HEK293T (cell line): ENCODE measurements around the gene PSG4.
"Not testable (repeated sequence)": the region's sequence is repeated elsewhere in the genome, so short reads cannot be mapped to it uniquely, and the experiment has no call there.

Experiments used
- ARNT ChIP-seq: fragments of 450-650 bp; IDR thresholded peaks from 2 replicates; pipeline ENCODE4 v1.6.1; 2017; ENCODE audit warnings: mild to moderate bottlenecking
- BHLHE40 ChIP-seq: fragments of 450-650 bp; IDR thresholded peaks from 2 replicates; pipeline ENCODE4 v1.6.1; 2016; ENCODE audit warnings: mild to moderate bottlenecking, moderate library complexity, borderline replicate concordance
- CTBP1 ChIP-seq: fragments of 450-650 bp; IDR thresholded peaks from 2 replicates; pipeline ENCODE4 v1.6.1; 2016; ENCODE audit warnings: borderline replicate concordance
- FOXA1 ChIP-seq: fragments of 450-650 bp; IDR thresholded peaks from 2 replicates; pipeline ENCODE4 v1.6.1; 2016; ENCODE audit warnings: mild to moderate bottlenecking
- FOXK2 ChIP-seq: fragments of 450-650 bp; IDR thresholded peaks from 2 replicates; pipeline ENCODE4 v1.6.1; 2016; ENCODE audit warnings: mild to moderate bottlenecking
- FOXM1 ChIP-seq: fragments of 450-650 bp; IDR thresholded peaks from 2 replicates; pipeline ENCODE4 v1.6.1; 2017; ENCODE audit warnings: mild to moderate bottlenecking, borderline replicate concordance
- HDGF ChIP-seq: fragments of 450-650 bp; IDR thresholded peaks from 2 replicates; pipeline ENCODE4 v1.6.1; 2017; ENCODE audit warnings: antibody characterized with exemption, borderline replicate concordance
- L3MBTL2 ChIP-seq: fragments of 450-650 bp; conservative IDR thresholded peaks from 2 replicates; pipeline ENCODE4 v1.6.1; 2016; ENCODE audit warnings: mild to moderate bottlenecking
- NFRKB ChIP-seq: fragments of 450-650 bp; IDR thresholded peaks from 2 replicates; pipeline ENCODE4 v1.6.1; 2016; ENCODE audit warnings: mild to moderate bottlenecking, moderate library complexity
- SP1 ChIP-seq: fragments of 450-650 bp; IDR thresholded peaks from 2 replicates; pipeline ENCODE4 v1.6.1; 2017
- TARDBP ChIP-seq: fragments of 450-650 bp; IDR thresholded peaks from 2 replicates; pipeline ENCODE4 v1.6.1; 2016
- ZNF384 ChIP-seq: fragments of 450-650 bp; IDR thresholded peaks from 2 replicates; pipeline ENCODE4 v1.6.1; 2016

GRCh38 chr19:43247243-43247880 lies 41.9 kb upstream of the PSG4 start:
- TF ChIP-seq ARNT, CTBP1, ZNF384, BHLHE40, FOXM1, HDGF, FOXK2, TARDBP, L3MBTL2, SP1, FOXA1, NFRKB: not testable (repeated sequence)
